ENCODE results near the gene ALK.

GRCh38 chr2:29837925-29838324 lies 83.5 kb downstream of the ALK start:
- TF ChIP-seq POLR2A (IDR thresholded peaks at IDR 0.05): no peak
- TF ChIP-seq, protein P1, sequence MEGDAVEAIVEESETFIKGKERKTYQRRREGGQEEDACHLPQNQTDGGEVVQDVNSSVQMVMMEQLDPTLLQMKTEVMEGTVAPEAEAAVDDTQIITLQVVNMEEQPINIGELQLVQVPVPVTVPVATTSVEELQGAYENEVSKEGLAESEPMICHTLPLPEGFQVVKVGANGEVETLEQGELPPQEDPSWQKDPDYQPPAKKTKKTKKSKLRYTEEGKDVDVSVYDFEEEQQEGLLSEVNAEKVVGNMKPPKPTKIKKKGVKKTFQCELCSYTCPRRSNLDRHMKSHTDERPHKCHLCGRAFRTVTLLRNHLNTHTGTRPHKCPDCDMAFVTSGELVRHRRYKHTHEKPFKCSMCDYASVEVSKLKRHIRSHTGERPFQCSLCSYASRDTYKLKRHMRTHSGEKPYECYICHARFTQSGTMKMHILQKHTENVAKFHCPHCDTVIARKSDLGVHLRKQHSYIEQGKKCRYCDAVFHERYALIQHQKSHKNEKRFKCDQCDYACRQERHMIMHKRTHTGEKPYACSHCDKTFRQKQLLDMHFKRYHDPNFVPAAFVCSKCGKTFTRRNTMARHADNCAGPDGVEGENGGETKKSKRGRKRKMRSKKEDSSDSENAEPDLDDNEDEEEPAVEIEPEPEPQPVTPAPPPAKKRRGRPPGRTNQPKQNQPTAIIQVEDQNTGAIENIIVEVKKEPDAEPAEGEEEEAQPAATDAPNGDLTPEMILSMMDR (IDR thresholded peaks at IDR 0.05): no peak

Measured in Peyer's patch (tissue), 4 donors.